ENCODE results near the gene NKX1-1.

Gene NKX1-1

DNA sequence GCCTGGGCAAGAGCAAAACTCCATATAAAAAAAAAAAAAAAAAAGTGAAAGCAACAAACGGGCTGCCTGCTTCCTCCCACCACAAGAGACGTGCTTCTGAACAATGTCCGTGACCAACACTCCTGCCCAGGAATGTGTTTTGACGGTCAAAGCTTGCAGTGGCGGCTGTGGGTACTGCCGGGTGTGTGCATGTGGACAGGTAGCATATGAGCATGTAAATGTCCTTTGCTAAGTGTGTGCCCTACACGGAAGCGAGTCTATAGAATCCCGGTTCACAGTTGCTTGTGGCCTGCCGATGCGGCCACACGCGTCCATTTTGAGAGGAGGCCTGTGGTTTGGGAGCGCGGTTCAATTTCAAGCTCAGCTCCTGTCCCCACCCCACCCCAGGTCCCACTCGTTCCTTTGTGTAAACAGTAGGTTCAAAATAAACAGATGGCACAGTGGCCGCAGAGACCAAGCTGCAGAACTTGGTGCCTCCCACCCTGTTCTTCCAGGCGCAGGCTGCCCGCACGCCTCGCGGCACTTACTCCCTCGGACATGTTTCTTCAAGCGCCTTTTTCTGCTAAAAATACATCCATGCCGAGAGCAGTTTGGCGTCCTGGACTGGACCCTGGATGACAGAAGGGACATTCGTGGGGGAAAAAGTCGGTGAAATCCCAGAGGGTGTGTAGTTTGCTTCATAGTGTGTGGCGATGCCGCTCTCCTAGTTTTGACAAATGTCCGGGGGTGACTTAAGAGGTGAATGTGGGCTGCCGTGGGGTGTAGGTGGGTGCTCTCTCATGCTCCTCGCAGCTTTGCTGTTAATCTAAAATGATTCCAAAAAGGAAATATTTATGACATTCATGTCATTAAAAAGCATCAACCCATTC is 11.5 kb upstream of the NKX1-1 start:
- Mint-ChIP-seq H3K27ac (no peak overlapping the region), H3K36me3 (ENCODE audit: low read depth) (no peaks in the 10 kb centered on the region), H3K27me3 (ENCODE audit: low read depth) (peaks cover 92% of the 10 kb centered on the region), H3K9me3 (peaks cover 3% of the 10 kb centered on the region), H3K4me3 (no peak overlapping the region), H3K4me1 (no peaks in the 10 kb centered on the region)
- TF ChIP-seq, protein P1, sequence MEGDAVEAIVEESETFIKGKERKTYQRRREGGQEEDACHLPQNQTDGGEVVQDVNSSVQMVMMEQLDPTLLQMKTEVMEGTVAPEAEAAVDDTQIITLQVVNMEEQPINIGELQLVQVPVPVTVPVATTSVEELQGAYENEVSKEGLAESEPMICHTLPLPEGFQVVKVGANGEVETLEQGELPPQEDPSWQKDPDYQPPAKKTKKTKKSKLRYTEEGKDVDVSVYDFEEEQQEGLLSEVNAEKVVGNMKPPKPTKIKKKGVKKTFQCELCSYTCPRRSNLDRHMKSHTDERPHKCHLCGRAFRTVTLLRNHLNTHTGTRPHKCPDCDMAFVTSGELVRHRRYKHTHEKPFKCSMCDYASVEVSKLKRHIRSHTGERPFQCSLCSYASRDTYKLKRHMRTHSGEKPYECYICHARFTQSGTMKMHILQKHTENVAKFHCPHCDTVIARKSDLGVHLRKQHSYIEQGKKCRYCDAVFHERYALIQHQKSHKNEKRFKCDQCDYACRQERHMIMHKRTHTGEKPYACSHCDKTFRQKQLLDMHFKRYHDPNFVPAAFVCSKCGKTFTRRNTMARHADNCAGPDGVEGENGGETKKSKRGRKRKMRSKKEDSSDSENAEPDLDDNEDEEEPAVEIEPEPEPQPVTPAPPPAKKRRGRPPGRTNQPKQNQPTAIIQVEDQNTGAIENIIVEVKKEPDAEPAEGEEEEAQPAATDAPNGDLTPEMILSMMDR (IDR thresholded peaks at IDR 0.05; ENCODE audit: unreplicated experiment in 3 of 3): no peak

DNA sequence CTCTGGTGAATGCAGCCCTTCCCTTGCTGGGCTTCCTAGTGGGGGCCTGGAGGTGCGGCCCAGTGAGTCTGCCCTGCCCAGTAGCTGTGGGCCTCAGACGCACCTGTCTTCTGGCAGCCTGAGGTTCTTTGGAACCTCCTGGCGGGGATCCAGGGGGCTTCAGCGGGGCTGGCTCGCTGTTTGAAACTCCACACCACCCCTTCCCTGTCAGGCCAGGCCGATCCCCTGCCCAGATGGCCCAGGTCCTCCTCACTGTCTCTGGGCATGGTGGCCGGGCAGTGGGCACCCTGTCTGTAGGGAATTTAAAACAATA is 10.7 kb upstream of the NKX1-1 start:
- H3K27ac Mint-ChIP-seq: no peak overlapping the region
- H3K27me3 Mint-ChIP-seq (ENCODE audit: low read depth): peaks cover 92% of the 10 kb centered on the region
- TF ChIP-seq, protein P1 (IDR thresholded peaks at IDR 0.05; ENCODE audit: unreplicated experiment in 3 of 3): no peak
- no peaks in the 10 kb centered on the region for H3K36me3 Mint-ChIP-seq (ENCODE audit: low read depth)
- no peak overlapping the region for H3K4me3 Mint-ChIP-seq
- H3K4me1 Mint-ChIP-seq: no peaks in the 10 kb centered on the region
- H3K9me3 Mint-ChIP-seq: peaks cover 3% of the 10 kb centered on the region

DNA sequence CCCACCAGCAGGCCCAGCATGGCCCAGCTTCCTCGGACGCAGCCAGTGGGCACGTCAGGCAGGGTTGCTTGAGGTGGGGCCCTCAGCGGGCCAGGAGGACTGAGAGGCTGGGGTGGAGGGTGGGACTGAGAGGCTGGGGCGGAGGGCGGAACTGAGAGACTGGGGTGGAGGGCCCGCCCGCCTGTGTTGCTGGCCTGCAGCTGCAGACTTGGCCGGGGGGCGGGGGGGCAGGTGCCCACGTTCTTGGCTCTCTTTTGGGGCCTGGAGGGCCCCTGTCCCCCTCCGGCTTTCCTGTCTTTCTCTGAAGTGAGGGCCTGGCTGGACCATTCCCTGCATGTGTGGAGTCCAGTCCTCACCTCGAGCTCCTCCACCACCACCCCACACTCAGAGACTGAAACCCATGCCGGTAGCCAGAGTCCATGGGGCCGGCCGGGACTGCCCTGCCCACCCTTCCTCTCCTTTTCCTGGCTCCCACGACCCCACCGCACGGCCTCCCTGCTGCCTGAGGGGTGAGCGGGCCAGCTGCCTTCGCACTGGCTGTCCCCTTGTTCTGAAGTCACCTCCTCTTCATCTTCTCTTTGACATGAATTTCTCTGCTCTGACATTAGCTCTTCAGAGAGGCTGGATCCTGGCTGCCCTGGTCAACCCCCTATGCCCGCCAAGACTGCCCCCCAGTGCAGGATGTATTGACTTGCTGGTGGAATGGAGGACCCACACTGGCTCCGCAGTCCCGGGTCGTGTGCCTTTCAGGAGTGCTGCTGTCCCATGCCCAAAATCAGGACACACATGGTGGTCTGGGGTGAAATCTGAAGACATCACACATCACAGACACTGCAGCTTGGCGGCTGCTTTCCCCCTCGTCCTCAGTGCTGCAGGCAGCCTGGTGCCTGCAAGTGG is 10.1 kb upstream of the NKX1-1 start:
- no peaks in the 10 kb centered on the region for H3K4me1 Mint-ChIP-seq
- H3K4me3 Mint-ChIP-seq: no peak overlapping the region
- peaks cover 3% of the 10 kb centered on the region for H3K9me3 Mint-ChIP-seq
- H3K27ac Mint-ChIP-seq: no peak overlapping the region
- TF ChIP-seq, protein P1 (IDR thresholded peaks at IDR 0.05; ENCODE audit: unreplicated experiment in 3 of 3): no peak
- peaks cover 92% of the 10 kb centered on the region for H3K27me3 Mint-ChIP-seq (ENCODE audit: low read depth)
- no peaks in the 10 kb centered on the region for H3K36me3 Mint-ChIP-seq (ENCODE audit: low read depth)

DNA sequence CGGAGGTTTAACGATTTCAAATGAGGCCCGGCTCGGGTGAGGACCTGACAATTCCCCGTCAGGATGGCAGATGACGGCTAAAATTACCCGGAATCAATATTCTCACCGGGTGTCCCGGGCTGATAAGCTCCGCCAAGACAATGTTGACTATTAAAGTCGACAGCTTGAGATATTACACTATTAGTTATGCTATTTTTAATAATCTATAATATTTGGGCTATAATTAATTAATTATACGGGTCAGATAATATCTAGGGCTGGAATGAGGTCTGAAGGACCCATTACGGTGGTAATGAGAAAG is 9.4 kb upstream of the NKX1-1 start:
- Mint-ChIP-seq H3K9me3 (peaks cover 6% of the 10 kb centered on the region), H3K4me3 (no peak overlapping the region), H3K27me3 (ENCODE audit: low read depth) (peaks cover 92% of the 10 kb centered on the region), H3K36me3 (ENCODE audit: low read depth) (no peaks in the 10 kb centered on the region), H3K4me1 (no peaks in the 10 kb centered on the region), H3K27ac (no peak overlapping the region)
- TF ChIP-seq, protein P1 (IDR thresholded peaks at IDR 0.05; ENCODE audit: unreplicated experiment in 3 of 3): no peak

DNA sequence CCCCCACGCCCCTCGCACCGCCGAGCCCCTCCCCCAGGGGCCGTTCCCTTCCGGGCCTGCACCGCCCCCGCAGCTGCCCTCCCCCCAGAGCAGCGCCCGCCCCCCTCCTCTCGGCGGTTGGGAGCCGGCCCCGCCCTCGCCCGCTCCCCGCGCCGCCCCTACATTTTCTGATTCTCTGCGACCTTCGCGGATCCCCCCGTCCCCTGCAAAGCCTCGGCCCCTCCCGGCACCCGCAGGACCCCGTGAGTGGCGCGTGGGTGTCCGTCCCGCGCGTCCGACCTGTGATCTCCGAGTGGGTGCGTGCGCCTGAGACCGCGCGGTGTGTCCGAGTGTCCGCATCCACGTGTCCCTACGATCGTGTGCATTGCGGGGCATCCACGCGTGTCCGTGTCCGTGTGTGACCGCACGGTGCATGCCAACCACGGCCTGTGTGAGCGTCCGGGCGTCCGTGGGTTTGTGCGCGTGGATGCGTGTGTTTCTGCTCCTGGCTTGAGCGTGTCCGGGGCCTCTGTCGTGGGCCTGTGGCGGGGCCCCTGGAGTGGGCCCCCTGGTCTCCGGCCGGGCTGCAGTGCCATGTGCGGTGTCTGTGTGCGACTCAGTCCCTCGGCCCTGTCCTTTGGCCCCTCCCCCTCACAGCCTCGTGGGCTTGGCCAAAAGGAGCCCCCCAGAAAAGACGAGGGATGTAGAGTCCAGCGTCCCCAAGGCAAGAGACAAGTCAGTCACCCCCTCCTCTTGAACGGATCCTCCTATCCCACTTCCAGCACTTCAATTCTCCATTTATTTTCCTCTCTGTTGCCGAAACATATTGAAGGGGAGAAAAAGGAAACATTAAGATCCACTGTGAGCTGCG is 8.8 kb upstream of the NKX1-1 start:
- no peaks in the 10 kb centered on the region for H3K36me3 Mint-ChIP-seq (ENCODE audit: low read depth)
- peaks cover 92% of the 10 kb centered on the region for H3K27me3 Mint-ChIP-seq (ENCODE audit: low read depth)
- H3K4me1 Mint-ChIP-seq: no peaks in the 10 kb centered on the region
- H3K27ac Mint-ChIP-seq: no peak overlapping the region
- no peak overlapping the region for H3K4me3 Mint-ChIP-seq
- peaks cover 8% of the 10 kb centered on the region for H3K9me3 Mint-ChIP-seq
- TF ChIP-seq, protein P1 (IDR thresholded peaks at IDR 0.05; ENCODE audit: unreplicated experiment in 3 of 3): no peak
